OCI-LY7 (cell line): ENCODE data around the gene NACAD. TPM values are rescaled to one million over a fixed set of nuclear protein-coding genes. Genes with fewer than 3 reads are reported as not detected.

ENCODE experiments used
- BruUV-seq: library from RNA; stranded (reverse); fragments of 400-500 nt; replicated peaks from 2 replicates; lab custom pipeline; 2021; lab: Mats Ljungman, UMichigan
- CTCF ChIA-PET: fragments of 300-600 bp; sonication (Branson Sonifier 250); formaldehyde crosslinking; loops from one replicate; lab custom pipeline; 2022; ENCODE audit warnings: antibody characterized with exemption; ENCODE audit not compliant: unreplicated experiment; lab: Charles Lee
- POLR2A ChIA-PET: fragments of 300-600 bp; sonication (Branson Sonifier 250); formaldehyde crosslinking; loops from one replicate; lab custom pipeline; 2022; ENCODE audit warnings: antibody characterized with exemption; lab: Charles Lee
- DNase-seq: peaks from one replicate; pipeline ENCODE4 v3.0.0-alpha.2; 2015; ENCODE audit warnings: low spot score
- H2AFZ ChIP-seq: fragments of 200-600 bp; sonication (generic), shearing (Covaris generic); 2 replicates; pipeline ENCODE4 v1.6.1; 2014; ENCODE audit warnings: mild to moderate bottlenecking, antibody characterized with exemption, low read length, moderate library complexity
- H3K27ac ChIP-seq: fragments of 200-600 bp; sonication (generic); 2 replicates; pipeline ENCODE4 v1.5.1; 2014; ENCODE audit warnings: mixed run types, low read depth, mild to moderate bottlenecking, moderate library complexity, low read length, inconsistent platforms; ENCODE audit not compliant: poor library complexity, severe bottlenecking
- H3K36me3 ChIP-seq: fragments of 200-600 bp; sonication (generic); 2 replicates; pipeline ENCODE4 v1.6.1; 2014; ENCODE audit warnings: mild to moderate bottlenecking, antibody characterized with exemption, low read length, moderate library complexity, mixed read lengths; ENCODE audit not compliant: insufficient read depth
- H3K4me1 ChIP-seq: fragments of 200-600 bp; sonication (generic); 2 replicates; pipeline ENCODE4 v1.5.1; 2014; ENCODE audit warnings: mild to moderate bottlenecking, low read length; ENCODE audit not compliant: insufficient read depth, poor library complexity, severe bottlenecking
- H3K4me2 ChIP-seq: fragments of 200-600 bp; sonication (generic); 2 replicates; pipeline ENCODE4 v1.6.1; 2014; ENCODE audit warnings: mild to moderate bottlenecking, low read length
- H3K4me3 ChIP-seq: fragments of 200-600 bp; sonication (generic); 2 replicates; pipeline ENCODE4 v1.5.1; 2014; ENCODE audit warnings: mild to moderate bottlenecking, low read depth, low read length; ENCODE audit not compliant: poor library complexity, severe bottlenecking
- H3K79me2 ChIP-seq: fragments of 200-600 bp; sonication (generic); 2 replicates; pipeline ENCODE4 v1.6.1; 2016; ENCODE audit warnings: low read depth, mild to moderate bottlenecking, low read length, moderate library complexity, mixed read lengths; ENCODE audit not compliant: insufficient read depth
- H3K9me2 ChIP-seq: fragments of 200-600 bp; sonication (generic); 2 replicates; pipeline ENCODE4 v1.6.1; 2016; ENCODE audit warnings: mild to moderate bottlenecking, low read length, mixed read lengths; ENCODE audit not compliant: insufficient read depth
- H3K9me3 ChIP-seq: fragments of 200-600 bp; sonication (generic); 2 replicates; pipeline ENCODE4 v1.6.1; 2014; ENCODE audit warnings: mild to moderate bottlenecking, mixed run types, low read length, mixed read lengths
- H4K20me1 ChIP-seq: fragments of 200-600 bp; sonication (generic); 2 replicates; pipeline ENCODE4 v1.6.1; 2014; ENCODE audit warnings: mild to moderate bottlenecking, antibody characterized with exemption, low read length, moderate library complexity, mixed read lengths; ENCODE audit not compliant: insufficient read depth
- EZH2phosphoT487 ChIP-seq: fragments of 200-600 bp; sonication (generic); IDR thresholded peaks from 2 replicates; pipeline ENCODE4 v1.6.1; 2018; ENCODE audit warnings: low read depth, borderline replicate concordance, mild to moderate bottlenecking, mixed run types, antibody characterized with exemption, low read length, moderate library complexity, mixed read lengths
- intact Hi-C: fragments of 100-400 bp; cut with micrococcal nuclease; formaldehyde crosslinking; loops from one replicate; pipeline ENCODE4 v1.10.0; 2022; ENCODE audit not compliant: unreplicated experiment
- total RNA-seq, 2 experiments: library from RNA; depleted of rRNA in 1 of 2; stranded (reverse); fragments of >200 nt in 1 of 2; shearing (Covaris generic) in 1 of 2; gene quantifications; 2 replicates each; pipeline ENCODE4 v1.2.3, GENCODE V29; 2014 to 2022
- TF ChIP-seq, protein P1 (sequence below): fragments of 200-600 bp; sonication (generic); conservative IDR thresholded peaks from 2 replicates; pipeline ENCODE4 v1.5.1; 2014; ENCODE audit warnings: mild to moderate bottlenecking, antibody characterized with exemption, low read length, moderate library complexity, mixed read lengths

The NACAD gene
- total RNA-seq, 2 experiments from 2014 or later: not detected

DNA sequence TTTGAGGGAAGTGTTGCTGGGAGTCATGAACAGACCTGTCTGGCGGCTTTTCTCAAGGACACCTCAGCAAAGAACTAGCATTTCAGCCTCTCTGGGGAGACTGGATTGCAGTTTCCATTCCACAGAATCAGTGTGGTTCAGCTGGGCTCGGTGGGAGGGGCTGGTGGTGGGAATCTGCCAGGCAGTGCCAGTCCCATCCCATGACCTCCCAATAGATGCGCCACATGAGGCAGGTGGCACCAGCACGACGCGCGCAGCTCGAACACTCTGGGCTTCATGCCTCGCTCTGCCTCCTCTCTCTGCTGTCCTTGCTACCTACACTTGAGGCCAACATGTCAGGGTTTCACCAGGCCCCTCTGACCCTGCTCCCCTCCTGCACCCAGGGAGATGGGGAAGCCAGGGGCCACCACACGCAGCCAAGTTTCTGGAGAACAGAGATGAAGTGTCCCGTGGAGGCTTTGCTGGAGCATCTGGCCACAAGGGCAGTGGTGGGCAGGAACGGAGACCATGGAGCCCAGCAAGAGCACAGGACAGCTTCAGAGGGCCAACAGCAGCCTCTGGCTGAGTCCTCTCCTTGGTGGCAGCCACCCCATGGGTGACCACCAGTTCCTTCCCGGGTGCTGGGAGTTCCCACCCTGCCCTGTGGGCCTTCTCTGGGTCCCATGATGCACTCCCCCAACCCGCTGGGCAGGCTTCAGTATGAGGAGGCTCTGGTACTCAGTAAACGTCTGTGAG is 2.3 kb downstream of the NACAD start:
- Histone ChIP-seq H3K27ac (no peak overlapping the region), H3K4me3 (no peak overlapping the region), H2AFZ (no peak overlapping the region), H3K4me2 (no peak overlapping the region), H3K9me2 (no peaks in the 10 kb centered on the region), H3K79me2 (no peaks in the 10 kb centered on the region), H3K9me3 (no peaks in the 10 kb centered on the region), H4K20me1 (no peaks in the 10 kb centered on the region), H3K36me3 (no peaks in the 10 kb centered on the region), H3K4me1 (no peaks in the 10 kb centered on the region)
- CTCF ChIA-PET: no interaction called here
- intact Hi-C loops: no loop called here
- POLR2A ChIA-PET: no interaction called here
- TF ChIP-seq, protein P1, sequence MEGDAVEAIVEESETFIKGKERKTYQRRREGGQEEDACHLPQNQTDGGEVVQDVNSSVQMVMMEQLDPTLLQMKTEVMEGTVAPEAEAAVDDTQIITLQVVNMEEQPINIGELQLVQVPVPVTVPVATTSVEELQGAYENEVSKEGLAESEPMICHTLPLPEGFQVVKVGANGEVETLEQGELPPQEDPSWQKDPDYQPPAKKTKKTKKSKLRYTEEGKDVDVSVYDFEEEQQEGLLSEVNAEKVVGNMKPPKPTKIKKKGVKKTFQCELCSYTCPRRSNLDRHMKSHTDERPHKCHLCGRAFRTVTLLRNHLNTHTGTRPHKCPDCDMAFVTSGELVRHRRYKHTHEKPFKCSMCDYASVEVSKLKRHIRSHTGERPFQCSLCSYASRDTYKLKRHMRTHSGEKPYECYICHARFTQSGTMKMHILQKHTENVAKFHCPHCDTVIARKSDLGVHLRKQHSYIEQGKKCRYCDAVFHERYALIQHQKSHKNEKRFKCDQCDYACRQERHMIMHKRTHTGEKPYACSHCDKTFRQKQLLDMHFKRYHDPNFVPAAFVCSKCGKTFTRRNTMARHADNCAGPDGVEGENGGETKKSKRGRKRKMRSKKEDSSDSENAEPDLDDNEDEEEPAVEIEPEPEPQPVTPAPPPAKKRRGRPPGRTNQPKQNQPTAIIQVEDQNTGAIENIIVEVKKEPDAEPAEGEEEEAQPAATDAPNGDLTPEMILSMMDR: no peak
- no peak for TF ChIP-seq EZH2phosphoT487
- BruUV-seq: no TSS peak
- no peak for DNase-seq

DNA sequence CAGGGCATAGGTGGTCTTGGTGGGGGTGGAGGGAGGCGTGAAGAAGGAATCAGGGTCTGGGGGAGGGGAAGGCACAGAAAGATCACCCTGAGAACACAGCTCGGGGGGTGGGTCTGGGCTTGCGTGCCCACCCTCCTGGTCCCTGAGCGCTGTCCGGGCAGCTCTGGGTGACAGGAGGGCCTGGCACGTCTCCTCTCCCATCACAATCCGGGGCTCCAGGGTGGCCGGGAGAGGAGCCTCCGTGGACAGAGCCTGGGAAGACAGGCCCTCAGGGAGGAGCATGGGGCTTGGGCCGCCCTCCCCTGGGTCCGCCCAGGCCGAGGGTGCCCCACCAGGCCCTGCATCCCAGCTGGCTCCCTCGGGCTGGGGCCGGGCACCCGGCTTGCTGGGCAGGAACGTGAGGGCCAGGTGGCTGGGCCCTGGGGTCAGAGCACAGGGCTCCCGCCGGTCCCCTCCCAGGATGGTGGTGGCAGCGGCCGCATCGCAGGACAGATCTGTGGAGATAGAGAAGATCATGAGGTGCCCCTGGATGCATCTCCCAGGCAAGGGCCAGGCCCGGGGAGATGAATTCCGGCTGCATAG is 3.1 kb downstream of the NACAD start:
- Histone ChIP-seq H4K20me1 (no peaks in the 10 kb centered on the region), H3K27ac (no peak overlapping the region), H3K9me3 (no peaks in the 10 kb centered on the region), H3K4me1 (no peaks in the 10 kb centered on the region), H3K36me3 (no peaks in the 10 kb centered on the region), H3K4me2 (no peak overlapping the region), H3K9me2 (no peaks in the 10 kb centered on the region), H3K4me3 (no peak overlapping the region), H2AFZ (no peak overlapping the region), H3K79me2 (no peaks in the 10 kb centered on the region)
- intact Hi-C loops: no loop called here
- no peak for DNase-seq
- CTCF ChIA-PET: no interaction called here
- no TSS peak for BruUV-seq
- TF ChIP-seq, protein P1: no peak
- TF ChIP-seq EZH2phosphoT487: no peak
- POLR2A ChIA-PET: no interaction called here

DNA sequence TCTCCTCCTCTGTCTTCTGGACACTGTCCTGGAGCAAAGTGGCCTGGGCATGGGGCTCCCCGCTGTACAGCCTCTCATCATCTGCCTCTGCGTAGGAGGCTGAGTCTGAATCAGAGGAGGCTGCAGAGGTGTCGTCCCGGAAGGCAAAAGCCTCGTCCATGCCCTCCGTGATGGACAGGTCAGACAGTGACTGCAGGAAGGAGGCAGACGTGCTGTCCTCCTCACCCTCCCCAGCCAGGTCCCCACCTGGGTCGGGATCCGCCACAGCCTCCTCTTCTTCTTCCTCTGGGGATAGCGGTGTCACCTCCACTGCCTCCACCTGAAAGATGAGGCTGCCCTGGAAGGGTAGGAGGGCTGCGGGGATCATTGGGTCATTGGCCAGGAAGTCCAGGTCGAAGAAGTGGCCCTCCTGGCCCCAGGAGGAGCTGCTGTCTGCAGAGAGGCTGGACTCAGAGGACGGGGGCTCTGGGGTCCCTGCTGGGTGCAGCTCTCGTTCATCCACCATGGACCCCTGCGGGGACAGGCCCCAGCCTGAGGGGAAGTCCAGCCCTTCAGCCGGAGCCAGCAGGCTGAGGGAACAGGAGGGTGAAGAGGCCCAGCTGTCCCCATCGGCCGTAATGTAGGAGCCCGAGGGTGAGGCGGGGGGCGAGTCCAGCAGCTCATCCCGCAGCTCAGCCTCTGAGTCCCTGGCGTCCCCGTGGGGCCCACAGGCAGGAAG is 3.7 kb downstream of the NACAD start:
- DNase-seq: no peak
- Histone ChIP-seq H3K9me3 (no peaks in the 10 kb centered on the region), H4K20me1 (no peaks in the 10 kb centered on the region), H3K79me2 (no peaks in the 10 kb centered on the region), H3K4me2 (no peak overlapping the region), H3K36me3 (no peaks in the 10 kb centered on the region), H2AFZ (no peak overlapping the region), H3K27ac (no peak overlapping the region), H3K4me1 (no peaks in the 10 kb centered on the region), H3K9me2 (no peaks in the 10 kb centered on the region), H3K4me3 (no peak overlapping the region)
- ChIA-PET POLR2A (no interaction called here), CTCF (no interaction called here)
- BruUV-seq: no TSS peak
- TF ChIP-seq, protein P1: no peak
- no peak for TF ChIP-seq EZH2phosphoT487
- intact Hi-C loops: no loop called here
